Cerebellar nuclear complex (tissue), 1 donor: ENCODE measurements around the gene FBXW11.

Experiments used
- DNase-seq, 2 experiments: peaks; one replicate each; lab custom pipeline; 2025; lab: John Stamatoyannopoulos, UW

The FBXW11 gene

GRCh38 chr5:172006321-172007174, at the start of gene FBXW11:
TSS of gene FBXW11 (minus strand) at chr5:172006638. CDS start at chr5:172006502, 136 bp downstream.
- DNase-seq = peak; percentile 75 to 82

GRCh38 chr5:172055996-172056395, 49.6 kb upstream of the FBXW11 start:
- no peak for DNase-seq

DNA sequence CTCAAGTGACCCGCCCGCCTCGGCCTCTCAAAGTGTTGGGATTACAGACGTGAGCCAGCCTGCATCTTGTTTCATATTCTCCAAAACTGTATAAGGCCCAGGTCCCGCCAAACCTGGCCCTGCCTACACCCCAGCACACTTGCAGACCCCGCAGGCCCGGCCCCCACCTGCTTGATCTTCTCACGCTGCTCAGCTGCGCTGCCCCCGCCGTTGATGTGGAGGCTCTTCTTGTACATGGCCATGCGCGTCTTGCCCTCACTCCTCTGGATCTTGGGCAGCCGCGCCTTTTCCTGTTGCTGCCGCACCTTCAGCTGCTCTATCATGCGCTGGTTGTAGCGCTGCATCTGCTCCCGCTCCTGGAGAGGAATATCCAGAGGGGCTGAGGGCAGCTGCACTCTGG, 49.0 kb upstream of the FBXW11 start:
- DNase-seq = no peak

DNA sequence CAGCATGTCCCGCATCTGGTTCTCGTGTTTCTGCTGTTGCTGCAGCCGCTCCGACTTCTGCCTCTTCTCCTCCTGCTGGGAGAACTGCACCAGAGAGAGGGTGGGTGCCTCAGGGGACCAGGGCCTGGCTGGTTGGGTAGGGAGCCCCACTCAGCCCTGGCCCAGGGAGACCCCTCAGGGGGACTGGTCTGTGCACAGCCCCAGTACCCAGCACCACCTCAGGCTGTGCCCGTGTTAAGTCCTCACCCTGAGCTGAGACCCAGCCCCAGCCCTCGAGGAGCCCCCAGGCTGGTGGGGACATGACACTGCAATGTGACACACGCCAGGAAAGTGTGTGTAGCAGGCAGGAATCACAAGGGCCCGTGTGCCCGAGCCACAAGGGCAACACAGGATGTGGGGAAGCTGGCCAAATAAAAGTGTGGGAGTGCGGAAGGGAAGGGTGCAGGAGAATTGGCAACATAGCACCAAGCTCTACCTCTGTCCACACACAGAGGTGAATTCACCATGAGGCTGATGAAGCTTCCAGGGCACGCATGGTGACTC, 48.2 kb upstream of the FBXW11 start:
- DNase-seq = no peak

DNA sequence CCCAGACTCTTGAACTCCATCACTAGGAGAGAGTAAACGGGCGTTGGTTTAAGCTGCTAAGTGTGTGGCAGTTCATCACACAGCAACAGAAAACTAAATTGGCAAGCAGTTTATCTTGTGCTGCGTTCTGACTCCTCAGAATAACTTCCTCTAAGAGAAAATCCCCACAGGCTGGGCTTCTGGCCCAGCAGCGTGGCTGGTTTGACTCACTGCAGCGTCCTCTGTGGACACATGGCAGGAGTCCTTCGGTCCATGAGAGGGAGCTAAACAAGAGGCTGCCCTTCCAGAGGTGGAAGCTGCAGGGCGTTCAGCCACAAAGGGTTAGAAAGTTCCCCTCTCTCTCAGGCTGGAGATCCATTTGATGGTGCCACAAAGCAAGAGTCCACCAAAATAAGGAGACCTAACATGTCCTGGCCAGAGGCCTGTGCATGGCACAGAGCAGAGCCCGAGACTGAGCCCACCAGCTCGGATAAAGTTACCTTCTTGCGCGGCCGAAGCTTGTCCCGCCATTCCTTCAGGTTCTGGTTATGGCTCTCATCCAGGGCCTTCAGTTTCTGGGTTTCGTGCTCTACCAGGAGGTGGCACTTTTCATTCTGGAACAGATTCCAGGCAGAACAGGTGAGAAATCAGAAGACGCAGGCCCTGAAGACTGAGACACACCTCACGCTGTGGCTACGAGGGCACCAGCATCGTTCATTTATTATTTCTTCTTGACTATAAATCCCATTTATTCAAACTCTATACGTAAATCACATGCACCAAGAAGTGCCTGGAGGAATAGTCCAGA, 46.2 kb upstream of the FBXW11 start:
- DNase-seq = no peak

DNA sequence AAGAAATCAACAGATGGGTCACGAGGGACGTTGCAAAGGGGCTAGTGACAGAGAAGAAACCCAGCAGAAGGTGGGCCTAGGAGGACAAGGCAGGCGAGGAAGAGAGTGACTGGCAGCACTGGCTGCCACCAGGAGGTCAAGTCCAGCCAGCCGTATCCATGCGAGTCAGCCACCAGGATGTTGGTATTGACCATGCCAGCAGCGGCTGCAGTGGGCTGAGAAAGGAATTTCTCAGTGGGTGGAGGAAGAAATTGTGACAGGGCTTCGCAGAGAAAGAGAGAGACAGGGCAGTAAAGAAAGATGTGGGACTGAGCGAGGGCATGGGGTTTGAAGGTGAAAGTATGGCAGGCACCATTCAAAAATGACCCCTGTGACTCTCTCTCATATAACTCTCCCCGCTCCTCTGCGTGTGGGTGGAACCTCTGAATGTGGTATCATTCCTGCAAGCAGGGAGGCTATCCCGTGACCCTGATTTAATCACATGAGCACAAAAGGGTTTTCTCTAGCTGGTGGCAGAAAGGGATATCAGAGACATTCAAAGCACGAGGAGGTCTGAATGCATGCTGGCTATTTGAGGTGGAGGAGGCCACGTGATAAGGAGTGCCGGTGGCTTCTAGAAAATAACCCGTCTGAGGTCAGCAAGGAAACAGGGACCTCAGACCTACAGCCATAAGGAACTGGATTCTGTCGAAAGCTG, 45.4 kb upstream of the FBXW11 start:
- DNase-seq = no peak

DNA sequence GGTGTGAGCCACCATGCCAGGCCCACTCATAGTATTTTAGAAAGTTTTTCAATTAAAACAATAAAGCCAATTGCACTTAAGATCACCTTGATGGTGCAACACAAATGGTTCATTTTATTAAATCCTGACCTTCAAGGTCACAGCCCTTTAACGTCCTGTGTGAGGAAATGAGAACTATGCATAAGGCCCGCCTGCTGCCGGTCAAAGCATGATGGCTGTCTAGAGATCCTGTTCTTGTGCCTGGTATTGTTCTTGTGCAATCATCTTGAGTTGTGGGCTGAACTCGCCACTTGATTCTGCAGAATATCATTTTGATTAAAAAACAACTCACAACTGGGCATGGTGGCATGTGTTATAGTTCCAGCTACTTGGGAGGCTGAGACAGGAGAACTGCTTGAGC, 43.6 kb upstream of the FBXW11 start:
- no peak for DNase-seq

GRCh38 chr5:172049226-172049796, 42.9 kb upstream of the FBXW11 start:
- DNase-seq = peak; percentile 49 to 81

- DNase-seq = no peak
Measured at GRCh38 chr5:172048539-172049101, 42.2 kb upstream of the FBXW11 start.

DNA sequence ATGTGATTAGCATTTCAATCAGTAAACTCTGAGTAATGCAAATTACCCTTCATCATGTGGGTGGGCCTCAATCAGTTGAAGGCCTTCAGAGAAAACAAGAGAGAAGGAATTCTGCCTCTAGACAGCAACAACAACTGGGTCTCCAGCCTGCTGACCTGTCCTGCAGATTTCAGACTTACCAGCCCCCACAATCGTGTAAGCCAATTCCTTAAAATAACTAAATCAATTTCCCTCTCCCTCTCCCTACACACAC, 41.7 kb upstream of the FBXW11 start:
- DNase-seq = no peak

- DNase-seq = no peak
Measured at GRCh38 chr5:172046593-172046992, 40.2 kb upstream of the FBXW11 start.

DNA sequence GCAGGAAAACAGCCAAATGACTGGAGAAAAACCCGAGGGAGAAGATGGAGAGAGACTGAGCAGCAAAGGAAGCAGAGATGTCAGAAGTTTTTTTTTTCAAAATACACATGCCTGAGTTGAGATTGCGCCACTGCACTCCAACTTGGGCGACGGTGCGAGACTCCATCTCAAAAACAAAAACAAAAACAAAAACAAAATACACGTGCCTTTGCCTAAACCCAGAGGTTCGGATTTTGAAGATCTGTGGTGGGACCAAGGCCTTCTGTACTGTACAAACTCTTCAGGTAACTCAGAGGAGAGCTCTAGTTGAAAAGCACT, 38.8 kb upstream of the FBXW11 start:
- no peak for DNase-seq

DNA sequence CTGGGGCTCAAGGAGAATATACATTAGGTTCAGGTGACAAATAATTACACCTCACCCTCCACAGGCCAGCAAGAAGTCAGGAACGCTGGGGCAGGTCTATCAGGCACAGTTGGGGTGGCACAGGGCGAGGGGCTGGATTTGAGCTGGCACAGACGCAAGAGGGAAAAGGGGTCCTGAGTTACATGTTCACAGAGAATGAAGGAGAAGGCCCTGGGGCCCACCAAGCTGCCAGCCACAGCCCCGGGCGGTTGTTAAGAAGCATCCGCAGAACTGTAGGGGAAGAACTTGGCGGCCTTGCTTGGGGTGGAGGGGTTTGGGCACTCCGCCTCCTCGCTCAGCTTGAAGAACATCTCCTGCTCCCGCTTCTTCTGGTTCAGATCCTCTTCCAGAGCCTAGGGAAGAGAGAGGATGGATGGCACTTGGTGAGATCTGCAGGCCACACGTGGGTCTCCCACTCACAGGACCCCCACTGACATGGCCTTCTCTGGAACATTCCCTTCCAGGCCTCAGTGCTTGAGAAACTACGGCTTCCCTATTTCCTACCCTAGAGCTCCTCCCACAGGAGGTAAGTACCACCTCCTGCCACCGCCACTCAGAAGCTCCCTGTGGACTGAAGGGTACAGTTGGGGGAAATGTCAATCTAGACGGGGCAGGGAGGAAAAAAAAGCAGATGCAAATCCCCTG, 38.3 kb upstream of the FBXW11 start:
- DNase-seq = no peak

DNA sequence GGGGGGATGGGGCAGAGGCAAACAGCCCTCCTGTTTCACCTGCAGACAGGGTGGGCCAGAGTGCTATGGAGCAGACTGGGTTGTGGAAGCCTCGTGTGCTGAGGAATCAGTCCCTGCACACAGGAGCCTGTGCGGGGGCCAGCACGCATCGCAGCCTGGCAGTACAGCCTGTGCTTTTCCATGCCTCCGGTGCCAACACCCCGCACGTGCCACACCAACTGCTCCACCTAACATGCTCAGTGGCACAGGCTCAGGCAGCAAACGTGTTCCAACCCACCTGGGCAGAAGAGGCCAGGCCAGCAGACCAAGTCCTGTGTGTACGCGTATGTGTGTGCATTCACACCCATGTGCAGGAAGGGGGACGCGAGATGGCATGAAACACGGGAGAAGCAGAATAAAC, 37.4 kb upstream of the FBXW11 start:
- DNase-seq = peak; percentile 72 to 90

DNA sequence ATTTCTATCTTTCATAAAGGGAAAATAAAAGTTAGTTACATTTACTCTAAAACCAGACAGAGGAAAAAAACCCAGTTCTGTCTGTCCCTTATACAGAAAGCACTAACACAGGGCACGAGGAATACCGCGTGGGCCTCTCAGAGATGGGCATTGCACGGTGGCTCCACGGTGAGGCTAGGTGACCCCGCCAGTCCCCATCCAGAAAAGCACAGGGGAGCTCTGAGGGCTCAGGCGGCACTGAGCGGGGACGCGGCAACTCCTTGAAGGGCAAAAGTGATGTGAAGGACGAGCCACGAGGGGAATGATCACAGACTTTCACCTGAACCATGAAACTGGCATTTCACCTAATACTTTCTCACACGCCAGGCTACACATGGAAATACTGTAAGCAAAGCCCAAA, 35.7 kb upstream of the FBXW11 start:
- no peak for DNase-seq

DNA sequence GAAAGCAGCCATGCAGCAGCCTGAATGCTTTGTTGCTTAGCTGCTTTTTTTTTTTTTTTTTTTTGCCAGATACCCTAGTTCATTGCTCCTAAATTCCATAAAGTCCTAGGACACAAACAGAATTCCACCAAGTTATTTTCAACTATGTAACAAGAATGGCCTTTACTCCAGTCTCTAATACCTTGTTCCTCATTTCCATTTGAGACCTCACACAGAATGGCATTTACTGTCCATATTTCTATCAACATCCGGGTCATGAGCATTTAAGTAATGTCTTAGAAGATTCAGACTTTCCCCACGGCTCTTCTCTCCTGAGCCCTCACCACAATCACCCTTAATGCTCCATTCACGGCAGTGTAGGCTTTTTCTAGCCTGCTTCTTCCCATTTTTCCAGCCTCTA, 31.7 kb upstream of the FBXW11 start:
- no peak for DNase-seq

GRCh38 chr5:172035049-172035448, 28.6 kb upstream of the FBXW11 start:
- DNase-seq = no peak

GRCh38 chr5:172031894-172032461, 25.5 kb upstream of the FBXW11 start:
- DNase-seq = no peak

GRCh38 chr5:172029876-172030275, 23.4 kb upstream of the FBXW11 start:
- DNase-seq = no peak

DNA sequence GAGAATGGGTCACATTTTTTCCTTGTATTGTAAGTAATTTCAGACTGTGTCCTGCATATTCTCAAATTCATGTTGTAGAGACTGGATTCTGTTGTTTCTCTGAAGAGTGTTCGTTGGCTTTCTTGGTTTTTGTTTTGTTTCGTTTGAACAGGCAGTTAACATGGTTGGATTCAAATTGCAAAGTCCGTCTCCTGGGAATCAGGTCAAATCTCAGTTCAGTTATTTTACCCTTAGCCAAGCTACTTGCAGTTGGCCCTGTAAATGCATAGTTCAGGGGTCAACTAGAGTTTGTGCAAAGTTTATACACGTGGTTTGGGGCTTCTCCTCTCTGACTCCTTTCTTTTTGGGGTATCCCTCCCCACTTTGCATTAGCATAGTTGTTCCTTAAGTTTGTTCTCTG, 21.7 kb upstream of the FBXW11 start:
- DNase-seq = no peak

DNA sequence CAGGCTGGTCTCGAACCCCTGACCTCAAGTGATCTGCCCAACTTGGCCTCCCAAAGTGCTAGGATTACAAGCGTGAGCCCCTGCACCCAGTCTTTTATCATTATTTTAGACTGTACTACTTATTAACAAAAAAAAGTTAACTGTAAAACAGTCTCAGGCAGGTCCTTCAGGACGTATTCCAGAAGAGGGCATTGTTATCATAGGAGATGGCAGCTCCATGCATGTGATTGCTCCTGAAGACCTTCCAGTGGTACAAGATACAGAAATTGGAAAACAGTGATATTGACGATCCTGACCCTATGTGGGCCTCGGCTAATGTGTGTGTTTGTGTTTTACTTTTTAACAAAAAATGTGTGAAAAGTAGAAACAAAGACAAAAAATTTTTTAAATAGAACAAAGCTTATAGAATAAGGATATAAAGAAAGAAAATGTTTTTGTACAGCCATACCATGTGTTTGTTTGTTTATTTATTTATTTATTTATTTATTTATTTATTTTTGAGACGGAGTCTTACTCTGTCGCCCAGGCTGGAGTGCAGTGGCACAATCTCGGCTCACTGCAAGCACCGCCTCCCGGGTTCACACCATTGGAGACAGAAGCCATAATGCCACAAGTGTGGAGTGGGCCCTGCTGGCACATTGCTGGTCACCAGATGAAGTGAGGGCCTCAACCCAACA, 13.8 kb upstream of the FBXW11 start:
- peak in 1 of 2 experiments; percentile 58 for DNase-seq
